ENCODE measurements around the gene EIF3D. TPM values are rescaled to one million over a fixed set of nuclear protein-coding genes. Genes with fewer than 3 reads are reported as not detected.

EIF3D gene
- total RNA-seq (100 to 1,000 TPM; 222 to 228 TPM), polyA plus RNA-seq (100 to 1,000 TPM; 137 to 191 TPM)

GRCh38 chr22:36528795-36529751 is at the start of gene EIF3D:
TSS of gene EIF3D (minus strand) at chr22:36529166. CDS start at chr22:36526121, 3,045 bp downstream.
- H3K27me3 Mint-ChIP-seq: peaks cover 1% of the 10 kb centered on the region in 2 donors
- H3K27me3 ChIP-seq (ENCODE audit: insufficient read depth, low read length): no peaks in the 10 kb centered on the region
- peak within 1 kb of the TSS; percentile 79 to 94 for H3K4me3 ChIP-seq (ENCODE audit: low read length in 2 of 2)
- ChIA-PET POLR2A (ENCODE audit: partially characterized antibody) (interaction anchor here (0.7 to 3.4 kb wide), 16 partner anchors 9 to 1179 kb away, joined by 3 to 41 read pairs (median 4); partner anchors contain the start of genes APOL2, FOXRED2, IFT27 and TXN2), CTCF (ENCODE audit: partially characterized antibody) (no interaction called here)
- H3K4me1 ChIP-seq (ENCODE audit: insufficient read depth, low read length): peaks cover 20% of the 10 kb centered on the region
- H3K4me3 Mint-ChIP-seq: peak within 1 kb of the TSS; percentile 89 to 97 (median 95)
- peaks cover 11 to 30% (median 16%) of the 10 kb centered on the region in 4 donors for H3K4me1 Mint-ChIP-seq
- peaks cover 0 to 3% (median 0%) of the 10 kb centered on the region in 8 donors for H3K9me3 Mint-ChIP-seq
- peak within 1 kb of the TSS; percentile 87 for H3K27ac ChIP-seq (ENCODE audit: low read depth, low read length)
- intact Hi-C loops (cut with micrococcal nuclease): loop anchor here (1.0 to 5.0 kb wide), 5 partner anchors 18 to 448 kb away; partner anchors contain the start of genes FOXRED2, IFT27 and TXN2
- H3K36me3 ChIP-seq (ENCODE audit: insufficient read depth, low read length): peaks cover 21% of the 10 kb centered on the region
- H3K27ac Mint-ChIP-seq: peak within 1 kb of the TSS; percentile 95 to 99 (median 99)
- H3K9me3 ChIP-seq (ENCODE audit: control insufficient read depth in 1 of 2, low read length in 2 of 2): no peaks in the 10 kb centered on the region
- H3K36me3 Mint-ChIP-seq: peaks cover 26 to 39% of the 10 kb centered on the region in 2 donors
- DNase-seq: peak; percentile 98 to 100 (median 99)

- CTCF ChIA-PET (ENCODE audit: partially characterized antibody): no interaction called here
- Histone ChIP-seq H3K4me1 (ENCODE audit: insufficient read depth, low read length) (no peaks in the 10 kb centered on the region), H3K27me3 (ENCODE audit: insufficient read depth, low read length) (no peaks in the 10 kb centered on the region), H3K27ac (ENCODE audit: low read depth, low read length) (no peak overlapping the region), H3K9me3 (ENCODE audit: control insufficient read depth in 1 of 2, low read length in 2 of 2) (no peaks in the 10 kb centered on the region), H3K4me3 (ENCODE audit: low read length in 2 of 2) (no peak overlapping the region), H3K36me3 (ENCODE audit: insufficient read depth, low read length) (no peaks in the 10 kb centered on the region)
- peaks cover 14 to 27% of the 10 kb centered on the region in 2 donors for H3K27me3 Mint-ChIP-seq
- POLR2A ChIA-PET (ENCODE audit: partially characterized antibody): no interaction called here
- DNase-seq: no peak
- no peak overlapping the region for H3K27ac Mint-ChIP-seq
- H3K4me1 Mint-ChIP-seq: peaks cover 0 to 1% (median 0%) of the 10 kb centered on the region in 4 donors
- H3K9me3 Mint-ChIP-seq: peaks cover 0 to 2% (median 0%) of the 10 kb centered on the region in 8 donors
- H3K36me3 Mint-ChIP-seq: no peaks in the 10 kb centered on the region
- intact Hi-C loops (cut with micrococcal nuclease): no loop called here
- no peak overlapping the region for H3K4me3 Mint-ChIP-seq
These were observed 49.7 kb upstream of the EIF3D start for GRCh38 chr22:36578619-36579018.

GRCh38 chr22:36577019-36577418 is 48.1 kb upstream of the EIF3D start:
- peaks cover 10 to 23% of the 10 kb centered on the region in 2 donors for H3K27me3 Mint-ChIP-seq
- intact Hi-C loops (cut with micrococcal nuclease): no loop called here
- ChIA-PET POLR2A (ENCODE audit: partially characterized antibody) (no interaction called here), CTCF (ENCODE audit: partially characterized antibody) (no interaction called here)
- no peak overlapping the region for H3K4me3 Mint-ChIP-seq
- Histone ChIP-seq H3K4me1 (ENCODE audit: insufficient read depth, low read length) (no peaks in the 10 kb centered on the region), H3K4me3 (ENCODE audit: low read length in 2 of 2) (no peak overlapping the region), H3K27me3 (ENCODE audit: insufficient read depth, low read length) (no peaks in the 10 kb centered on the region), H3K9me3 (ENCODE audit: control insufficient read depth in 1 of 2, low read length in 2 of 2) (no peaks in the 10 kb centered on the region), H3K36me3 (ENCODE audit: insufficient read depth, low read length) (no peaks in the 10 kb centered on the region), H3K27ac (ENCODE audit: low read depth, low read length) (no peak overlapping the region)
- H3K4me1 Mint-ChIP-seq: no peaks in the 10 kb centered on the region
- H3K27ac Mint-ChIP-seq: no peak overlapping the region
- no peaks in the 10 kb centered on the region for H3K36me3 Mint-ChIP-seq
- H3K9me3 Mint-ChIP-seq: peaks cover 0 to 2% (median 0%) of the 10 kb centered on the region in 8 donors
- no peak for DNase-seq

GRCh38 chr22:36574728-36575127 is 45.8 kb upstream of the EIF3D start:
- H3K4me3 Mint-ChIP-seq: no peak overlapping the region
- Histone ChIP-seq H3K4me3 (ENCODE audit: low read length in 2 of 2) (no peak overlapping the region), H3K9me3 (ENCODE audit: control insufficient read depth in 1 of 2, low read length in 2 of 2) (no peaks in the 10 kb centered on the region), H3K36me3 (ENCODE audit: insufficient read depth, low read length) (no peaks in the 10 kb centered on the region), H3K27me3 (ENCODE audit: insufficient read depth, low read length) (no peaks in the 10 kb centered on the region), H3K4me1 (ENCODE audit: insufficient read depth, low read length) (no peaks in the 10 kb centered on the region), H3K27ac (ENCODE audit: low read depth, low read length) (no peak overlapping the region)
- peaks cover 8 to 10% of the 10 kb centered on the region in 2 donors for H3K27me3 Mint-ChIP-seq
- no peaks in the 10 kb centered on the region for H3K4me1 Mint-ChIP-seq
- H3K9me3 Mint-ChIP-seq: peaks cover 0 to under 1% (median 0%) of the 10 kb centered on the region in 8 donors
- H3K36me3 Mint-ChIP-seq: no peaks in the 10 kb centered on the region
- POLR2A ChIA-PET (ENCODE audit: partially characterized antibody): no interaction called here
- no peak for DNase-seq
- H3K27ac Mint-ChIP-seq: no peak overlapping the region
- intact Hi-C loops (cut with micrococcal nuclease): no loop called here
- CTCF ChIA-PET (ENCODE audit: partially characterized antibody): no interaction called here

- Histone ChIP-seq H3K27ac (ENCODE audit: low read depth, low read length) (no peak overlapping the region), H3K36me3 (ENCODE audit: insufficient read depth, low read length) (no peaks in the 10 kb centered on the region), H3K27me3 (ENCODE audit: insufficient read depth, low read length) (no peaks in the 10 kb centered on the region), H3K4me1 (ENCODE audit: insufficient read depth, low read length) (no peaks in the 10 kb centered on the region), H3K4me3 (ENCODE audit: low read length in 2 of 2) (no peak overlapping the region), H3K9me3 (ENCODE audit: control insufficient read depth in 1 of 2, low read length in 2 of 2) (no peaks in the 10 kb centered on the region)
- Mint-ChIP-seq H3K36me3 (no peaks in the 10 kb centered on the region), H3K4me3 (no peak overlapping the region), H3K27me3 (peaks cover 8 to 11% of the 10 kb centered on the region in 2 donors), H3K9me3 (peaks cover 0 to 3% (median 0%) of the 10 kb centered on the region in 8 donors), H3K27ac (peak overlapping the region in 1 of 7 donors; percentile 36), H3K4me1 (no peaks in the 10 kb centered on the region)
- DNase-seq: no peak
- ChIA-PET POLR2A (ENCODE audit: partially characterized antibody) (no interaction called here), CTCF (ENCODE audit: partially characterized antibody) (no interaction called here)
- intact Hi-C loops (cut with micrococcal nuclease): no loop called here
These were observed 44.9 kb upstream of the EIF3D start for GRCh38 chr22:36573815-36574363.

GRCh38 chr22:36571991-36572390 is 43.0 kb upstream of the EIF3D start:
- Mint-ChIP-seq H3K9me3 (peaks cover 0 to 3% (median 0%) of the 10 kb centered on the region in 8 donors), H3K27ac (no peak overlapping the region), H3K4me3 (no peak overlapping the region), H3K36me3 (no peaks in the 10 kb centered on the region), H3K27me3 (peaks cover 13 to 14% of the 10 kb centered on the region in 2 donors), H3K4me1 (no peaks in the 10 kb centered on the region)
- POLR2A ChIA-PET (ENCODE audit: partially characterized antibody): no interaction called here
- CTCF ChIA-PET (ENCODE audit: partially characterized antibody): interaction anchor here (0.7 kb wide), 1 partner anchor 1020 kb away, joined by 3 read pairs; no protein-coding TSS in a partner anchor
- no peaks in the 10 kb centered on the region for H3K9me3 ChIP-seq (ENCODE audit: control insufficient read depth in 1 of 2, low read length in 2 of 2)
- H3K27me3 ChIP-seq (ENCODE audit: insufficient read depth, low read length): no peaks in the 10 kb centered on the region
- H3K4me1 ChIP-seq (ENCODE audit: insufficient read depth, low read length): no peaks in the 10 kb centered on the region
- intact Hi-C loops (cut with micrococcal nuclease): no loop called here
- no peak for DNase-seq
- H3K4me3 ChIP-seq (ENCODE audit: low read length in 2 of 2): no peak overlapping the region
- H3K27ac ChIP-seq (ENCODE audit: low read depth, low read length): no peak overlapping the region
- H3K36me3 ChIP-seq (ENCODE audit: insufficient read depth, low read length): no peaks in the 10 kb centered on the region

GRCh38 chr22:36569999-36570398 is 41.0 kb upstream of the EIF3D start:
- no peaks in the 10 kb centered on the region for H3K36me3 Mint-ChIP-seq
- no peaks in the 10 kb centered on the region for H3K4me1 Mint-ChIP-seq
- H3K4me3 ChIP-seq (ENCODE audit: low read length in 2 of 2): no peak overlapping the region
- POLR2A ChIA-PET (ENCODE audit: partially characterized antibody): no interaction called here
- no peaks in the 10 kb centered on the region for H3K27me3 ChIP-seq (ENCODE audit: insufficient read depth, low read length)
- peaks cover 0 to 4% (median 0%) of the 10 kb centered on the region in 8 donors for H3K9me3 Mint-ChIP-seq
- H3K27me3 Mint-ChIP-seq: peaks cover 11 to 24% of the 10 kb centered on the region in 2 donors
- H3K27ac Mint-ChIP-seq: no peak overlapping the region
- no peak overlapping the region for H3K27ac ChIP-seq (ENCODE audit: low read depth, low read length)
- CTCF ChIA-PET (ENCODE audit: partially characterized antibody): no interaction called here
- no peak for DNase-seq
- no peaks in the 10 kb centered on the region for H3K4me1 ChIP-seq (ENCODE audit: insufficient read depth, low read length)
- H3K4me3 Mint-ChIP-seq: no peak overlapping the region
- H3K9me3 ChIP-seq (ENCODE audit: control insufficient read depth in 1 of 2, low read length in 2 of 2): no peaks in the 10 kb centered on the region
- H3K36me3 ChIP-seq (ENCODE audit: insufficient read depth, low read length): no peaks in the 10 kb centered on the region
- intact Hi-C loops (cut with micrococcal nuclease): no loop called here
